ENCODE measurements around the gene NLRP6.
A peak's percentile ranks its signal among the peaks of the same experiment; 100 is the strongest.
"Not testable (repeated sequence)": the region's sequence is repeated elsewhere in the genome, so short reads cannot be mapped to it uniquely, and the experiment has no call there.

Gene NLRP6

GRCh38 chr11:259413-259812, 18.8 kb upstream of the NLRP6 start:
- DNase-seq (ENCODE audit: extremely low spot score) = no peak
- TF ChIP-seq CTCF (IDR thresholded peaks at IDR 0.05; ENCODE audit: control extremely low read depth, extremely low read depth, low read depth, missing control alignments) = no peak
- CTCF ChIA-PET = interaction anchor here (1.2 to 4.1 kb wide), 2 partner anchors 8 to 13 kb away, joined by 4 to 35 read pairs; no protein-coding TSS in a partner anchor
- POLR2A ChIA-PET = interaction anchor here (0.6 kb wide), 1 partner anchor 63 kb away, joined by 3 read pairs; no protein-coding TSS in a partner anchor

- no peak for DNase-seq (ENCODE audit: extremely low spot score)
- no peak for TF ChIP-seq CTCF (IDR thresholded peaks at IDR 0.05; ENCODE audit: control extremely low read depth, extremely low read depth, low read depth, missing control alignments)
- CTCF ChIA-PET = interaction anchor here (1.7 to 4.1 kb wide), 2 partner anchors 10 to 13 kb away, joined by 4 to 35 read pairs; no protein-coding TSS in a partner anchor
- POLR2A ChIA-PET = interaction anchor here (0.6 kb wide), 1 partner anchor 94 kb away, joined by 3 read pairs; no protein-coding TSS in a partner anchor
These were observed 16.6 kb upstream of the NLRP6 start for GRCh38 chr11:261624-262023.

- DNase-seq (ENCODE audit: extremely low spot score) = no peak
- CTCF ChIA-PET = interaction anchor here (1.4 to 4.0 kb wide), 3 partner anchors 9 to 51 kb away, joined by 4 to 28 read pairs (median 5); no protein-coding TSS in a partner anchor
- POLR2A ChIA-PET = no interaction called here
- no peak for TF ChIP-seq CTCF (IDR thresholded peaks at IDR 0.05; ENCODE audit: control extremely low read depth, extremely low read depth, low read depth, missing control alignments)
These were observed 11.3 kb upstream of the NLRP6 start for GRCh38 chr11:266676-267439.

GRCh38 chr11:267491-267994, 10.7 kb upstream of the NLRP6 start:
- peak; percentile 72 for DNase-seq (ENCODE audit: extremely low spot score)
- ChIA-PET CTCF (interaction anchor here (1.4 to 4.0 kb wide), 3 partner anchors 9 to 50 kb away, joined by 4 to 28 read pairs (median 5); no protein-coding TSS in a partner anchor), POLR2A (no interaction called here)
- no peak for TF ChIP-seq CTCF (IDR thresholded peaks at IDR 0.05; ENCODE audit: control extremely low read depth, extremely low read depth, low read depth, missing control alignments)

GRCh38 chr11:268716-269145, 9.5 kb upstream of the NLRP6 start:
- TF ChIP-seq CTCF (IDR thresholded peaks at IDR 0.05; ENCODE audit: control extremely low read depth, extremely low read depth, low read depth, missing control alignments) = peak; percentile 23
- CTCF ChIA-PET = interaction anchor here (1.0 to 4.0 kb wide), 2 partner anchors 10 to 19 kb away, joined by 3 to 28 read pairs; partner anchors contain the start of gene NLRP6
- DNase-seq (ENCODE audit: extremely low spot score); POLR2A ChIA-PET: not testable (repeated sequence)

GRCh38 chr11:269146-269890, 8.9 kb upstream of the NLRP6 start:
- TF ChIP-seq CTCF (IDR thresholded peaks at IDR 0.05; ENCODE audit: control extremely low read depth, extremely low read depth, low read depth, missing control alignments) = no peak
- DNase-seq (ENCODE audit: extremely low spot score) = no peak
- CTCF ChIA-PET = interaction anchor here (1.0 kb wide), 1 partner anchor 9 kb away, joined by 3 read pairs; the partner anchor contains the start of gene NLRP6
- POLR2A ChIA-PET = no interaction called here

All from GM10248 (cell line).